HFF-Myc (cell line): ENCODE results near the gene ABCC5.

Source experiments
- DNase-seq: peaks from one replicate; pipeline ENCODE4 v3.0.0-alpha.2; 2011; ENCODE audit warnings: low read depth; ENCODE audit errors: extremely low read depth
- H3K4me3 ChIP-seq: replicated peaks from 2 replicates; pipeline ENCODE4 v1.5.1; 2011; ENCODE audit warnings: low read depth, mild to moderate bottlenecking, control low read depth, low read length
- CTCF ChIP-seq: IDR thresholded peaks from 2 replicates; pipeline ENCODE4 v1.5.1; 2012; ENCODE audit warnings: mild to moderate bottlenecking, low read depth, low read length, control low read depth; ENCODE audit errors: missing control alignments

The ABCC5 gene

GRCh38 chr3:183909030-183909600 lies 108.6 kb downstream of the ABCC5 start:
- H3K4me3 ChIP-seq, result no peak overlapping the region
- TF ChIP-seq CTCF, result no peak
- no peak for DNase-seq

GRCh38 chr3:183907911-183908331 lies 109.8 kb downstream of the ABCC5 start:
- TF ChIP-seq CTCF, result no peak
- DNase-seq, result no peak
- H3K4me3 ChIP-seq, result no peak overlapping the region

GRCh38 chr3:183907176-183907575 lies 110.5 kb downstream of the ABCC5 start:
- no peak for DNase-seq
- TF ChIP-seq CTCF, result no peak
- no peak overlapping the region for H3K4me3 ChIP-seq

- H3K4me3 ChIP-seq, result no peak overlapping the region
- DNase-seq, result no peak
- no peak for TF ChIP-seq CTCF
Observed at GRCh38 chr3:183906234-183906921, 111.3 kb downstream of the ABCC5 start.

GRCh38 chr3:183904833-183905780 lies 112.6 kb downstream of the ABCC5 start:
- DNase-seq, result no peak
- TF ChIP-seq CTCF, result no peak

GRCh38 chr3:183898028-183898431 lies 119.7 kb downstream of the ABCC5 start:
- no peak overlapping the region for H3K4me3 ChIP-seq
- TF ChIP-seq CTCF, result no peak
- DNase-seq, result no peak

More at GRCh38 chr3:183904833-183905780, 112.6 kb downstream of the ABCC5 start:
- no peak overlapping the region for H3K4me3 ChIP-seq
